Activated CD4-positive, CD25-positive, alpha-beta regulatory T cell treated with anti-CD3 and anti-CD28 coated beads, Interleukin-2, amount 50 U/mL, for 16 hours (primary cell): Measurements from ENCODE around the gene ENO2.
"Not testable (repeated sequence)": the region's sequence is repeated elsewhere in the genome, so short reads cannot be mapped to it uniquely, and the experiment has no call there.

ENCODE experiments used
- DNase-seq: peaks from one replicate; pipeline ENCODE4 v3.0.0-alpha.2; 2020; ENCODE audit warnings: low read depth, low spot score

Gene ENO2

DNA sequence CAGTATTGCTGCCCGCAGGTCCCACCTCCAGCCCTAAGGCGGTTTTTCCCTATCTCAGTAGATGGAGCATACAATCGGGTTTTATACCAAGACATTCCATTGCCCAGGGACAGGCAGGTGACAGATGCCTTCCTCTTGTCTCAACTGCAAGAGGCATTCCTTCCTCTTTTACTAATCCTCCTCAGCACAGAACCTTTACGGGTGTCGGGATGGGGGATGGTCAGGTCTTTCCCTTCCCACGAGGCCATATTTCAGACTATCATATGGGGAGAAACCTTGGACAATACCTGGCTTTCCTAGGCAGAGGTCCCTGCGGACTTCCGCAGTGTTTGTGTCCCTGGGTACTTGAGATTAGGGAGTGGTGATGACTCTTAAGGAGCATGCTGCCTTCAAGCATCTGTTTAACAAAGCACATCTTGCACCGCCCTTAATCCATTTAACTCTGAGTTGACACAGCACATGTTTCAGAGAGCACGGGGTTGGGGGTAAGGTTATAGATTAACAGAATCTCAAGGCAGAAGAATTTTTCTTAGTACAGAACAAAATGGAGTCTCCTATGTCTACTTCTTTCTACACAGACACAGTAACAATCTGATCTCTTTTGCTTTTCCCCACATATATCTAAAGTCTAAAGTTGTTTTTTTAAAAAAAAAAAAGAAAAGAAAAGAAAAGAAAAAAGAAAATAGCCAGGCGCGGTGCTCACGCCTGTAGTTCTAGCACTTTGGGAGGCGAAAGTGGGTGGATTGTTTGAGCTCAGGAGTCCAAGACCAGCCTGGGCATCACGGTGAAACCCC lies 28.0 kb upstream of the ENO2 start:
- DNase-seq: not testable (repeated sequence)

DNA sequence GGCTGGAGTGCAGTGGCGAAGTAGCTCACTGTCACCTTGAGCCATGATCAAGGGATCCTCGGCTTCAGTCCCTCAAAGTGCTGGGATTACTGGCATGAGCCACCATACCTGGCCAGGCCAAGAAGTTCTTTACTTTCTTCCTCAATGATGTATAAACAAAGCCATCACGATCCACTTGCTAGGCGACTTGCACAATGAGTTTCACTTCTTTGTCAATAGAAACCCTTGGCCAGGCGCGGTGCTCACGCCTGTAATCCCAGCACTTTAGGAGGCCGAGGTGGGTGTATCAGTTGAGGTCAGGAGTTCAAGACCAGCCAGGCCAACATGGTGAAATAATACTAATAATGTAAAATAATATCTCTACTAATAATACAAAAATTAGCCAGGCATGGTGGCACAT lies 26.9 kb upstream of the ENO2 start:
- no peak for DNase-seq

DNA sequence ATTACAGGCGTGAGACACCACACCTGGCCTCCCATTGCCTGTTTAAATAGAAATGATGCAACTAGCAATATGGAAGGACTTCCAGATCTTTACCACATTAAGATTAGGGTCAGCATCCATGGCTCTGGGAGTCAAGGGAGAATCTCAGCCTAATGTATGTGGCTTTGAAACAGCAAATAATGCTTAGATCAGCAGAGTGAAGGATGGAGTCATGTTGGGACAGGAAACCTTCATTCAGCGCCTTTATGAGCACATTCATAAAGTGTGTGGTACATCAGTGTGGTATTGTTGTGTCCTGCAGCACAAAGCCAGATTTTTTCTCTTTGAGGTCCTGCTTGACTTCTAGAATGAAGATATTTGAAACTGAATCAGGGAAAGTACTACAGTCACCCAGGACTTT lies 26.0 kb upstream of the ENO2 start:
- no peak for DNase-seq

DNA sequence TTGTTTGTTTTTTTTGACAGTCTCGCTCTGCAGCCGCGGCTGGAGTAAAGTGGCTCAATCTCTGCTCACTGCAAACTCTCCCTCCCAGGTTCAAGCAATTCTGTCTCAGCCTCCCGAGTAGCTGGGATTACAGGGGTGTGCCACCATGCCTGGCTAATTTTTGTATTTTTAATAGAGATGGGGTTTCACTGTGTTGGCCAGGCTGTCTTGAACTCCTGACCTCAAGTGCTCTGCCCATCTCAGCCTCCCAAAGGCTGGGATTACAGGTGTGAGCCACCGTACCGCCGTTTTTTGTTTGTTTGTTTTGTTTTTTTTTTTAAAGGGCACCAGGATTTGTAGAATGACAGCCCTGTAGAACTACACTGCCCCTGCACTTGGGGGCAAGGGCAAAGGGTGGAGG lies 25.6 kb upstream of the ENO2 start:
- DNase-seq: not testable (repeated sequence)

DNA sequence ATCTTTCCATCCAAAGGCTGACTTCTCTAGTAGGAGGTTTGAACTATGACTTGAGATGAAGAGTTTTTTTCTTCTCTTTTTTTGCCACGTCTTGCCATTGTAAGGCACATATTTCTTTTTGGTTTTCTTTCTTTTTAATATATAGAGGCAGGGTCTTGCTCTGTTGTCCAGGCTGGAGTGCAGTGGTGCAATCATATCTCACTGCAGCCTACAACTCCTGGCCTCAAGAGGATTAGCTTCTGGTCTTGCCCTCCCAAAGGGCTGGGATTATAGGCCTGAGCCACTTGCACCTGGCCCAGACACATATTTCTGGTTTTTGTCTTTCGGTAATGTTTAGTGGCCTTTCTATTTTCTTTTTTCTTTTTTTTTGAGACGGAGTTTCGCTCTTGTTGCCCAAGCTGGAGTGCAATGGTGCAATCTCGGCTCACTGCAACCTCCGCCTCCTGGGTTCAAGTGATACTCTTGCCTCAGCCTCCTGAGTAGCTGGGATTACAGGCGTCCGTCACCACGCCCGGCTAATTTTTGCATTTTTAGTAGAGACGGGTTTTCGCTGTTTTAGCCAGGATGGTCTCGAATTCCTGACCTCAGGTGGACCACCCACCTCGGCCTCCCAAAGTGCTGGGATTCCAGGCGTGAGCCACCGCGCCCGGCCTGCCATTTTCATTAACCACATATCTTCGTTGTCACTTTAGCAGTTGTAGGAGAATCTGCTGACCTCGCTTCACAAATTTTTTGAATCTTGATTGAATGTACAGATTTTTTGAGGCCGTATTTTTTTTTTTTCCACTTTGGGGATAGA lies 24.4 kb upstream of the ENO2 start:
- DNase-seq: not testable (repeated sequence)

DNA sequence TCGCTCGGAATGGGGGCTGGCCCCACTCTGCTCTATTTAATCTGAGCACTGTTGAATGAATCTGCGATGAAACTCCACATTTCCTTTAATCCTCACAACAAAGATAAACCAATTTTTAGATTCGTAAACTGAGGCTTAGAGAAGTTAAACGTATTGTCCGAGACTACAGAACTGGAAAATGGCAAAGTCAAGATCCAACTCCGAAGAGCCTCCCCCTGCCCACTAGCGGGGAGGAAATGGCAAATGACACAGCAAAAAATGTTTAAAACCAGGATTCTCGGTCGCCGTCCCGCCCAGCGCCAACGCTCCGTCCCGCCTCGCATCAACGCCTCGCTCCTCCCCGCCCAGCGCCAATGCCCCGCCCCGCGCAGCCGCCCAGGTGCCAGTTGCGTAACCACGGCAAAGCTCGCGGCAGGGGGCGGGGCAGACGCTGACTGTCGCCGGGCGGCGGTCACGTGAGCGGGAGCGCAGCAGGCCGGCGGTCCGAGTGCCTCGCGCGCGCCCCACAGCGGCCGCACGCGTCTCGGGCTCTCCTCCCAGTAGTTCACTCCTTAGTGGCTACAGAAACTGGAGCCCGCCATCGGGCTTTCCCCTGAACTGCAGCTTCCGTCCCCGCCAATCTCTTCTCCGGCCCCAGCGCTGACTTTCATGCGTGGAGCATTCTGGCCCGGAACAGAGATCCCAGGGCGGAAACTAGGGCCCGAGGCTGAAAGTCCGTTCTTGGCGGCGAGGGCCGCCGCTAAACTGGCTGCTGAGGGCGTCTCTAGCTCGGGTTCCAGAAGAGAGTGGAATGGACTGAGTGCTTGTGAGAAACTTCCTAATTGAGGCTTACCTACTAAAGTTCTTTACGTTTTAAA lies 23.4 kb upstream of the ENO2 start:
- DNase-seq: peak; percentile 95

DNA sequence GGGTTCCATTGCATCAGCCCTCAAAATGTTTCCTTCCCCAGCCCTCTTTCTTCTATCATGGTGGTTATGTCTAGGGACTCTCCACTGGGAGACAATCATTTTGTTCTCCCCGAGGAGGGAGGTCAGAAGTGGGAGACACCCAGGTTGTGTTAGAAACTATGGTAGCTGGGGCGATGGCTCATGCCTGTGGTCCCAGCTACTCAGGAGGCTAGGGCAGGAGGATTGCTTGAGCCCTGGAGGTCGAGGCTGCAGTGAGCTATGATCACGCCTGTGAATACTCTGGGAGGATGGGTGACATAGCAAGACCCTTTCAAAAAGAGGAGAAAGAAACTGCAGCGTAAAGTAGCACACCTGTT lies 22.8 kb upstream of the ENO2 start:
- no peak for DNase-seq

DNA sequence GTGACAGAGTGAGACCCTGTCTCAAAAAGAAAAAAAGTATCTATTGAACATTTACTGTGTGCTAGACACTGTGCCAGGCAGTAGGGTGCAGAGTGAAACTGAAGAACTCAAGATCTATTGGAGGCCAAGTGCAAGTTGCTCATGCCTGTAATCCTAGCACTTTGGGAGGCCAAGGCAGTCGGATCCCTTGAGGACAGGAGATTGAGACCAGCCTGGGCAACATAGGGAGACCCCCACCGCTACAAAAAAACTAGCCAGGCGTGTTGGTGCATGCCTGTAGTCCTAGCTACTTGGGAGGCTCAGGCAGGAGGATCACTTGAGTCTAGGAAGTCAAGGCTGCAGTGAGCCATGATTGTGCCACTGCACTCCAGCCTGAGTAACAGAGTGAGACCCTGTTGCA lies 21.7 kb upstream of the ENO2 start:
- not testable (repeated sequence) for DNase-seq

DNA sequence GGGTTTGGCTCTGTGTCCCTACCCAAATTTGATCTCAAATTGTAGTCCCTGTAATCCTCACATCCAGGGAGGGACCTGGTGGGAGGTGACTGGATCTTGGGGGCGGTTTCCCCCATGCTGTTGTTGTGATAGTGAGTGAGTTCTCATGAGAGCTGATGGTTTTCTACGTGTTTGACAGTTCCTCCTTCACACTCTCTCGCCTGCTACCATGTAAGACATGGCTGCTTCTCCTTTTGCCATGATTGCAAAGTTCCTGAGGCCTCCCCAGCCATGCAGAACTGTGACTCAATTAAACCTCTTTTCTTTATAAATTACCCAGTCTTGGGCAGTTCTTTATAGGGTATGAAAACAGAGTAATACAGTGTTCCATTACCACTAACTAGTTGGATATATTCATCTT lies 20.1 kb upstream of the ENO2 start:
- DNase-seq: no peak

DNA sequence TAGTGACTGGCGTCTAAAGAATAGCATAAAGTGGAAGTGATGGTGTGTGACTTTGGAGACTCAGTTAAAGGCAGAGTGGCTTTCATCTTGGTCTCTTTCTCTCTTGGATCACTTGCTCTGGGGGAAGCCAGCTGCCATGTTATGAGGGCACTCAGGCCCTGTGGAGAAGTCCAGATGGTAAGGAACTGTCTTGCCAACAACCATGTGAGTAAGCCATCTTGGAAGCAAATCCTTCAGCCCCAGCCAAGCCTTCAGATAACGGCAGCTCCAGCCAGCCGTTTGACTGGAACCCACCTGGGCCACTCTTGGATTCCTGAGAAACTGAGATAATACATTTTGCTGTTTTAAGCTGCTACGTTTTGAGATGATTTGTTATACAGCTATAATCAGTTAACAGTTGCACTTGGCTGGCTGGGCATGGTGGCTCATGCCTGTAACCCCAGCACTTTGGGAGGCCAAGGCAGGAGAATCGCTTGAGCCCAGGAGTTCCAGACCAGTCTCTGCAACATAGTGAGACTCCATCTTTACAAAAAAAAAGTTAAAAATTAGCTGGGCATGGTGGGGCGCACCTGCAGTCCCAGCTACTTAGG lies 17.4 kb upstream of the ENO2 start:
- no peak for DNase-seq

DNA sequence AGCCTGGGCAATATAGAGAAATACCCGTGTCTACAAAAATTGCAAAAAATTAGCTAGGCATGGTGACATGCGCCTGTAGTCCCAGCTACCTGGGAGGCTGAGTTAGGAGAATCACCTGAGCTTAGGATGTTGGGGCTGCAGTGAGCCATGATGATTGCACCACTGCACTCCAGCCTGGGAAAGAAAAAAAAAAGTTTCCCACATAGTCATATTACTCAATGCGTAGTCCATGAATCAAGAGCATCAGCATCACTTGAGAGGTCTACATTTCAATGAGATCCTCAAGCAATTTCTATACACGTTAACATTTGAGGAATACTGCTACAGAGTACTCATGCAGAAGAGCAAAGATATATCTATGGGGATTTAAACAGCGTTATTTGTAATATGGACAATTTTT lies 15.0 kb upstream of the ENO2 start:
- DNase-seq: no peak

DNA sequence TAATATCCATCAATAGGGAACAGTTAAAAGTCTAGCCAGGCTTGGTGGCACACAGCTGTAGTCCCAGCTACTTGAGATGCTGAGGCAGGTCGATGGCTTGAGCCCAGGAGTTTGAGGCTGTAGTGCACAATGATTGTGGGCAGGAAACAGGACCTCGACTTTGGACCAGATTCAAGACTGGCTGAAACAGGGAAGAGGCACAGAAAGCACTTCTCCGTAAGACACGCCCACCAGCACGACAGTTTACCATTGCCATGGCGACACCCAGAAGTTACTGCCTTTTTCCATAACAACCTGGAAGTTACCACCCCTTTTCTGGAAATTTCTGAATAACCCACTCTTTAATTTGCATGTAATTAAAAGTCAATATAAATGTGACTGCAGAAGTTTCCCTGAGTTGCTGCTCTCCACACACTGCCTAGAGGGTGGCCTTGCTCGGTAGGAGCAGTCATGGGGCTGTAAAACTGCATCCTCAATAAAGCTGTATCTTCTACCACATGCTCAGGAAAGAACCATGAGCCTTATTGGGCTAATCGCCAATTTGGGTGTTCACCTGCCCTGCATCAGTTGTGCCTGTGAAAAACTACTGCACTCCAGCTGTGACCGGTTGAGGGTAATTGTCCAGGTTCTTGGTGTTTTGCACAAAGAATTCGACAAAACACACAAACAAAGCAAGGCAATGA lies 14.4 kb upstream of the ENO2 start:
- no peak for DNase-seq

DNA sequence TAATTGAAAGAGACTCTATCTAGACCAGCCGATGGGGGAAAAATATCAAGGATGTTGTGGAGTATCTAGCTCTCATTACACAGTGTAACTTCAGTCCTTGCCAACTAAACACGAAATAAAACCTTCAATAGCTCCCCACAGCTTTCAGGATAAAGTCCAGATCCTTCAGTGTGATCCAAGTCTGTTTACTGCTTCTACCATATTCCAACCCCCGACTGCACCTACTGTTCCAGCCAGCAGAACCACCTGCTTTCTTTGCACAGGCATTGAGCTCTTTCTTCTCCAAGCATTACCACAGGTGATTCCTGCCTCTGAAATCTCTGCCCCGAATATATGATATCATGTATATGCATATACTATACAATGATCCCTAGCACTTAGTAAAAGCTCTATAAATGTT lies 11.9 kb upstream of the ENO2 start:
- no peak for DNase-seq

DNA sequence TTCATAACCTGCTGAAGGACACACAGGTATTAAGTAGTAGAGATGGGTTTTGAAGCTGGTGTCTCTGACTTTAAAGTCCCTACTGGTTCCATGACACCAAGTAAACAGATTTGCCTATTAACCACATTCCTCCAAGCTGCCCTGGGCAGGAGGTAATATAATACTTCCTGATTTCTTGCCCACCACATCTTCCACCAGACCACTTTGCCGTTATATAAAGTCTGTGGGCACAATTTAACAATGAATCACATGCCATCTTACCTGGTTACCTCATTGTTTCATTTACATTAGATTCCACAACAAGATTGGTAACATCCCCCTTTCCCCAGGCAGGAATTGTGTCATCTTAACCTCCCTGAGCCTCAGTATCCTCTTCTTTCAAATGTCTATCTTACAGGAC lies 10.7 kb upstream of the ENO2 start:
- DNase-seq: no peak

DNA sequence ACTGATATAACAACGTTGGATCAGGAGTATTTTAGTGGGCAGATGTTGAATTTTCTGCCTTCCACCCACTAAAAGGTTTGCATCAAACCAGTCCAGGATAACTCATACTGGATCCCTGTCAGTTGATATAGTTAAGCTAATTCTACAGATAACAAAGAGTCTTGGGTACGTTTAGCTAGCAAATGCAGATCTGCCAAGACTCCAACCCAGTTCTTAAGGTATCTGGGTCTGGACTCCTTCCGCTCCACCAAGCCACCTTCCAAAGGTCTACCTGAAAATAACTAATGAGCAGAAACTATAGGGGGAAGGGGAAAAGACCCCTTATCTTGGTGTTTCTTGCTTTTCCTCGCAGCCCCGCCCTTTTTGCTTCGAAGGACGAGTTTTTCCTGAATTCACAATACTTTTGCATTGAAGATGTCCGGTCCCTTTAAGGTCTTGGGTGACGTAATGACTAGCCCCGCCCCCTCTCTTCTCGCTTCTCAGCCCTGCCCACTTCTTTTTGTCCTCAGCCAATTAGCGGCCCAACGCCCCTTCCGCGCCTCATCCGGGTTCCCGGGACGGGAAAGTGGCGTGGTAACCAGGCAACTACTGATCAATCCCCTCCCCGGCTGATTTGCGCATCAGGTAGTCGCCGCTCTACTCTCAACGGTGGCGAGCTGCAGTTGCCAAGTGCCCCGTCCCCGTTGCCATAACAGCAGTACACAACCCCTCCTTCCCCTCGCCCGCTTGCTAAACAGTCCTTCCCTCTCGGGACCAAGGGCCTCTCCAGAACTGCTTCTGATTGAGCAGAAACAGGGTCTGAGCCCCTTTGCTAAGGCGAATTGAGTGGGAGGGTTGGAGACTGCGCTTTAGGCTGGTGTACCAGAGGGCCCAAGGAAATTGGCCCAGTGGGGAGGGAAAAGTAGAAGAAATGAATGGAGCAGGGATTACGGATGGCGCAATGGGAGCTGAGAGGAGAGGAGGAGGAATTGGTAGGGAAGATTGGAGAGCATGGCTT lies 9.8 kb upstream of the ENO2 start, which contains the start of gene LRRC23:
Gene LRRC23, plus strand, starts transcription at position 543 of the 997 bp plus-strand sequence. CDS start 812 bp downstream, outside the sequence.
- peak; percentile 96 for DNase-seq

DNA sequence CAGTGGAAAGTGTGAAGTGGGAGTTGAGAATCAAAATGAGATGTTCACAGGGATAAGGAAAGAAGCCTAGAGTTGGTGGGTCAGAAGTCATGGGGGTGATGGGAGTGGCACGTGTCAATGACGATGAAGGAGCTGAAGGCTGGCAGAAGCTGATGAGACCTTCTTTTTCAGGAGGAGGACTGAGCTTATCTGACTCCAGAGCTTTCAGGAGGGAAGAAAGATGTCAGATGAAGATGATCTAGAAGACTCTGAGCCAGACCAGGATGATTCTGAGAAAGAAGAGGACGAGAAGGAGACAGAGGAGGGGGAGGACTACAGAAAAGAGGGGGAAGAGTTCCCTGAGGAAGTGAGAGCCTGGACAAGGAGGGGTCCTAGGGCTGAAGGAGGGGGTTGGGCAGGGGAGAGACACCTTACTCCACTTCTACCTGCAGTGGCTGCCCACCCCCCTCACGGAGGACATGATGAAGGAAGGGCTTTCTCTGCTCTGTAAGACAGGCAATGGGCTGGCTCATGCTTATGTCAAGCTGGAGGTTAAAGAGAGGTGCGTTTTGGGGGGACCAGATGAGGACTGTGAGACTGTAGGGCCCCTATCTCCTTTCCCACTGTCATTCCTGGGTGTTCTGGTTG lies 8.9 kb upstream of the ENO2 start:
- no peak for DNase-seq

DNA sequence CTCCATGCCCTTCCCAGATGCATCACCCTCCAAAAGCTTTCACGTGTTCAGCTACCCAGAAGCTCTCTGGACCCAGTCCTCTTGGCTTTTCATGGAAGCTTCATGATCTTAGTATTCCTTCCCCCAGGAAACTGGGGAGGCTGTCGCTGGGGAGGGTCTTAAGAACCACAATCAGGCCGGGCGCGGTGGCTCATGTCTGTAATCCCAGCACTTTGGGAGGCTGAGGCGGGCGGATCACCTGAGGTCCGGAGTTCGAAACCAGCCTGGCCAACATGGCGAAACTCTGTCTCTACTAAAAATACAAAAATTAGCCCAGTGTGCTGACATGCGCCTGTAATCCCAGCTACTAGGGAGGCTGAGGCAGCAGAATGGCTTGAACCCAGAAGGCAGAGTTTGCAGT lies 6.2 kb upstream of the ENO2 start:
- not testable (repeated sequence) for DNase-seq

DNA sequence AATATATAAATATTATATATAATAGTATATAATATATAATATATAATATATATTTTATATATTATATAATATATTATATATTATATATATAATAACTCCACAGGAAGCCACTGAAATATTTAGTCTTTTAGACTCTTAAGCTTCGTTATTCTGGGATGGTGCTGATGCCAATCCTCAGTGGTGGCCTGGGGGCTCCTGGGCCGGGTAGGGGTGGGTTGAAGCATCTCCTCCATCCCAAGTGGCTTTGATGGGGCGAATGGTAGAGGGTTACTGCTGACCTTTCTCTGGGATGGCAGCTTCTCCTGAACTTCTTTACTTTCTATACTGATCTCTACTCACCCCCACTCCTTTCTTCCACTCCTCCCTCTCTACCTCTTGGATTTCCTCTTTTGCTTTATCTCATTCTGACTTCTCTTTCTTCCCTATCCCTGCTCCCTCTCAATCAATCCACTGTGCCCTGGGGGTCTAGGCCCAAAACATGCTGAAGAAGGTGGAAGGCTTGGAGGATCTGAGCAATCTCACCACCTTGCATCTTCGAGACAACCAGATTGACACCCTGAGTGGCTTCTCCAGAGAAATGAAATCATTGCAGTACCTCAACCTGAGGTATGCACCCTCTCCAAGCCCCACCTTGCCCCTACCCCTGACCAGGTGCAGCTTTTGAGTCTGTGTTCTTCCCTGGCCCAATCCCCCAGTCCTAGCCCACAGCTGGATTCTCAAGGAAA lies 4.8 kb upstream of the ENO2 start:
- DNase-seq: no peak
